ENCODE results near the gene DRAXIN. TPM values are rescaled to one million over a fixed set of nuclear protein-coding genes. Genes with fewer than 3 reads are reported as not detected.
A peak's percentile ranks its signal among the peaks of the same experiment; 100 is the strongest.
"Not testable (repeated sequence)": the region's sequence is repeated elsewhere in the genome, so short reads cannot be mapped to it uniquely, and the experiment has no call there.

DRAXIN gene
- polyA plus RNA-seq (2011; rRNA removed) (0.04 and 0.05 TPM in 2 replicates), polyA minus RNA-seq (2011; rRNA and poly(A)+ RNA removed) (0.04 and 0.05 TPM in 2 replicates)

GRCh38 chr1:11691302-11691914 is at the start of gene DRAXIN:
Gene DRAXIN, plus strand, starts transcription at chr1:11691710. Its CDS starts 14,549 bp downstream, at chr1:11706259.
- Histone ChIP-seq H3K27me3 (ENCODE audit: control insufficient read depth, insufficient read depth, low read length) (peaks cover 58% of the 10 kb centered on the region), H3K4me3 (ENCODE audit: low read depth, low read length) (peak within 1 kb of the TSS; percentile 10; the same call in 1 of the 2 replicates), H3K9me3 (ENCODE audit: control insufficient read depth, insufficient read depth, low read length) (no peaks in the 10 kb centered on the region), H3K27ac (ENCODE audit: low read depth, low read length) (no peak within 1 kb of the TSS)
- CTCF ChIA-PET = interaction anchor here (1.4 kb wide), 1 partner anchor 29 kb away, joined by 3 read pairs; no protein-coding TSS in a partner anchor
- no peak for TF ChIP-seq CTCF (IDR thresholded peaks at IDR 0.05; ENCODE audit: low read depth, low read length)
- DNase-seq (ENCODE audit: low read depth, low spot score) = no peak
- POLR2A ChIA-PET = no interaction called here

GRCh38 chr1:11641776-11642305 is 49.7 kb upstream of the DRAXIN start:
- ChIA-PET CTCF (interaction anchor here (0.6 to 10.6 kb wide), 13 partner anchors 8 to 604 kb away, joined by 3 to 283 read pairs (median 4); no protein-coding TSS in a partner anchor), POLR2A (no interaction called here)
- no peak overlapping the region for H3K27ac ChIP-seq (ENCODE audit: low read depth, low read length)
- H3K27me3 ChIP-seq (ENCODE audit: control insufficient read depth, insufficient read depth, low read length) = peaks cover 13% of the 10 kb centered on the region
- H3K9me3 ChIP-seq (ENCODE audit: control insufficient read depth, insufficient read depth, low read length) = no peaks in the 10 kb centered on the region
- TF ChIP-seq CTCF (IDR thresholded peaks at IDR 0.05; ENCODE audit: low read depth, low read length) = no peak
- H3K4me3 ChIP-seq (ENCODE audit: low read depth, low read length) = no peak overlapping the region
- no peak for DNase-seq (ENCODE audit: low read depth, low spot score)

- CTCF ChIA-PET = interaction anchor here (0.6 to 10.6 kb wide), 17 partner anchors 9 to 605 kb away, joined by 3 to 283 read pairs (median 4); no protein-coding TSS in a partner anchor
- H3K4me3 ChIP-seq (ENCODE audit: low read depth, low read length); POLR2A ChIA-PET; H3K27ac ChIP-seq (ENCODE audit: low read depth, low read length); H3K9me3 ChIP-seq (ENCODE audit: control insufficient read depth, insufficient read depth, low read length): not testable (repeated sequence)
- H3K27me3 ChIP-seq (ENCODE audit: control insufficient read depth, insufficient read depth, low read length) = peaks cover 15% of the 10 kb centered on the region
- peak; percentile 97 for TF ChIP-seq CTCF (IDR thresholded peaks at IDR 0.05; ENCODE audit: low read depth, low read length)
- peak; percentile 13 for DNase-seq (ENCODE audit: low read depth, low spot score)
Measured at GRCh38 chr1:11642418-11643017, 49.0 kb upstream of the DRAXIN start.

- POLR2A ChIA-PET = interaction anchor here (0.7 kb wide), 1 partner anchor 372 kb away, joined by 7 read pairs; no protein-coding TSS in a partner anchor
- H3K4me3 ChIP-seq (ENCODE audit: low read depth, low read length) = no peak overlapping the region
- no peak overlapping the region for H3K27ac ChIP-seq (ENCODE audit: low read depth, low read length)
- CTCF ChIA-PET = interaction anchor here (0.5 to 10.6 kb wide), 22 partner anchors 9 to 606 kb away, joined by 3 to 283 read pairs (median 4); partner anchors contain the start of genes FBXO44, FBXO6 and MTOR
- no peaks in the 10 kb centered on the region; the same call in 1 of the 2 replicates for H3K9me3 ChIP-seq (ENCODE audit: control insufficient read depth, insufficient read depth, low read length)
- H3K27me3 ChIP-seq (ENCODE audit: control insufficient read depth, insufficient read depth, low read length) = peaks cover 16% of the 10 kb centered on the region
- DNase-seq (ENCODE audit: low read depth, low spot score) = no peak
- TF ChIP-seq CTCF (IDR thresholded peaks at IDR 0.05; ENCODE audit: low read depth, low read length) = no peak
Measured at GRCh38 chr1:11643782-11644181, 47.7 kb upstream of the DRAXIN start.
